GM19455 (cell line): ENCODE results near the gene TMEM45A.
"Not testable (repeated sequence)": the region's sequence is repeated elsewhere in the genome, so short reads cannot be mapped to it uniquely, and the experiment has no call there.

ENCODE experiments used
- ATAC-seq: cut with Tn5 transposase; IDR thresholded peaks from one replicate; pipeline ENCODE4 v1.9.1; 2021; ENCODE audit not compliant: unreplicated experiment

The TMEM45A gene

GRCh38 chr3:100482176-100482575 lies 10.2 kb upstream of the TMEM45A start:
- no peak for ATAC-seq

GRCh38 chr3:100483529-100483928 lies 8.9 kb upstream of the TMEM45A start:
- no peak for ATAC-seq

- no peak for ATAC-seq
Observed at GRCh38 chr3:100486808-100487207, 5.6 kb upstream of the TMEM45A start.

GRCh38 chr3:100489118-100489517 lies 3.3 kb upstream of the TMEM45A start:
- ATAC-seq: no peak

- no peak for ATAC-seq
Observed at GRCh38 chr3:100496711-100497261, 4.4 kb downstream of the TMEM45A start.

GRCh38 chr3:100499651-100500050 lies 7.2 kb downstream of the TMEM45A start:
- ATAC-seq: no peak

- ATAC-seq: no peak
Observed at GRCh38 chr3:100500320-100500880, 8.0 kb downstream of the TMEM45A start.

- ATAC-seq: no peak
Observed at GRCh38 chr3:100503448-100503847, 11.0 kb downstream of the TMEM45A start.

GRCh38 chr3:100506355-100506754 lies 13.9 kb downstream of the TMEM45A start:
- no peak for ATAC-seq

- ATAC-seq: not testable (repeated sequence)
Observed at GRCh38 chr3:100509818-100510217, 17.4 kb downstream of the TMEM45A start.

GRCh38 chr3:100516232-100516631 lies 23.8 kb downstream of the TMEM45A start:
- no peak for ATAC-seq

GRCh38 chr3:100516838-100517237 lies 24.4 kb downstream of the TMEM45A start:
- no peak for ATAC-seq

- ATAC-seq: no peak
Observed at GRCh38 chr3:100517276-100517675, 24.9 kb downstream of the TMEM45A start.

- ATAC-seq: no peak
Observed at GRCh38 chr3:100518244-100518643, 25.8 kb downstream of the TMEM45A start.

GRCh38 chr3:100518983-100519382 lies 26.6 kb downstream of the TMEM45A start:
- no peak for ATAC-seq

GRCh38 chr3:100521439-100521845 lies 29.0 kb downstream of the TMEM45A start:
- ATAC-seq: no peak

GRCh38 chr3:100522125-100522524 lies 29.7 kb downstream of the TMEM45A start:
- no peak for ATAC-seq

- ATAC-seq: no peak
Observed at GRCh38 chr3:100523050-100523760, 30.8 kb downstream of the TMEM45A start.

- ATAC-seq: no peak
Observed at GRCh38 chr3:100525753-100526612, 33.6 kb downstream of the TMEM45A start.

GRCh38 chr3:100526613-100527346 lies 34.4 kb downstream of the TMEM45A start:
- no peak for ATAC-seq

GRCh38 chr3:100527347-100527735 lies 34.9 kb downstream of the TMEM45A start:
- no peak for ATAC-seq
